OCI-LY1 (cell line): ENCODE results near the gene RGS7.

ENCODE experiments used
- CTCF ChIP-seq: fragments of 200-600 bp; sonication (generic), shearing (Covaris generic); IDR thresholded peaks from 2 replicates; pipeline ENCODE4 v1.5.1; 2017; ENCODE audit warnings: mild to moderate bottlenecking, antibody characterized with exemption, low read length, moderate library complexity, mixed read lengths
- EZH2 ChIP-seq: fragments of 200-600 bp; sonication (generic), shearing (Covaris generic); IDR thresholded peaks from 2 replicates; pipeline ENCODE4 v1.8.0; 2017; ENCODE audit warnings: borderline replicate concordance, mixed run types, mild to moderate bottlenecking, antibody characterized with exemption, low read length, moderate library complexity, mixed read lengths

- TF ChIP-seq CTCF: no peak
- TF ChIP-seq EZH2: no peak
These were observed 49.4 kb upstream of the RGS7 start for GRCh38 chr1:241406421-241406820.
